ENCODE results near the gene AGAP1. TPM values are rescaled to one million over a fixed set of nuclear protein-coding genes. Genes with fewer than 3 reads are reported as not detected.

AGAP1 gene
- total RNA-seq, 1 donor from 2014 or later: 43.8 TPM

DNA sequence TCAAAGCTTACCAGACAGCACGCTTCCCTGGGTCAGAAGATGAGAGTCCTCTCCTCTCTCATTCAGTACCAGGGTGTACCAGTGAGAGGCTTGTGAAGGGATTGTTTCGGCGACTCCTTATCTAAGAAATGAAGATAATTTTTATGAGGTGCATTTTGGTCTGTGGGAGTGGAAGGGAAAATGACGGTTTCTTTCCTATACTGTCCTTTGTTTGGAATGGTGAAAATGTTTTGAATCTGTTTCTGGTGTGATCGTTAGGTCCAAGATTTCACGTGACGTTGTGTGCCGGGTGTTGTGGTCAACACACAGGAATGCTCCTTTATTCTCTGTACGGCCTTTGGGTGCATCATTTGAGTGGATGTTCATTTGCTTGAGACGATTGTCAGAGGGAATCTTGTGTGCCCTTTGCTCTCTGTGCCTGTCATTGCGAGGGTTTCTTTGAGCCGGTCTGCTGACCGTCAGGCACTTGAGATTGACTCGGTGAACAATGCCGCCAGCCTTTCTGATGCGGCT is 183.5 kb downstream of the AGAP1 start:
- H3K4me1 Mint-ChIP-seq (ENCODE audit: unreplicated experiment): peaks cover 32% of the 10 kb centered on the region
- no peaks in the 10 kb centered on the region for H3K36me3 Mint-ChIP-seq (ENCODE audit: unreplicated experiment)
- no peak overlapping the region for H3K4me3 Mint-ChIP-seq (ENCODE audit: unreplicated experiment)
- H3K27ac Mint-ChIP-seq (ENCODE audit: unreplicated experiment): no peak overlapping the region
- H3K9me3 Mint-ChIP-seq (ENCODE audit: unreplicated experiment): no peaks in the 10 kb centered on the region
- no peaks in the 10 kb centered on the region for H3K27me3 Mint-ChIP-seq (ENCODE audit: unreplicated experiment)
- TF ChIP-seq, protein P1, sequence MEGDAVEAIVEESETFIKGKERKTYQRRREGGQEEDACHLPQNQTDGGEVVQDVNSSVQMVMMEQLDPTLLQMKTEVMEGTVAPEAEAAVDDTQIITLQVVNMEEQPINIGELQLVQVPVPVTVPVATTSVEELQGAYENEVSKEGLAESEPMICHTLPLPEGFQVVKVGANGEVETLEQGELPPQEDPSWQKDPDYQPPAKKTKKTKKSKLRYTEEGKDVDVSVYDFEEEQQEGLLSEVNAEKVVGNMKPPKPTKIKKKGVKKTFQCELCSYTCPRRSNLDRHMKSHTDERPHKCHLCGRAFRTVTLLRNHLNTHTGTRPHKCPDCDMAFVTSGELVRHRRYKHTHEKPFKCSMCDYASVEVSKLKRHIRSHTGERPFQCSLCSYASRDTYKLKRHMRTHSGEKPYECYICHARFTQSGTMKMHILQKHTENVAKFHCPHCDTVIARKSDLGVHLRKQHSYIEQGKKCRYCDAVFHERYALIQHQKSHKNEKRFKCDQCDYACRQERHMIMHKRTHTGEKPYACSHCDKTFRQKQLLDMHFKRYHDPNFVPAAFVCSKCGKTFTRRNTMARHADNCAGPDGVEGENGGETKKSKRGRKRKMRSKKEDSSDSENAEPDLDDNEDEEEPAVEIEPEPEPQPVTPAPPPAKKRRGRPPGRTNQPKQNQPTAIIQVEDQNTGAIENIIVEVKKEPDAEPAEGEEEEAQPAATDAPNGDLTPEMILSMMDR (IDR thresholded peaks at IDR 0.05): no peak
- DNase-seq (ENCODE audit: extremely low spot score, unreplicated experiment): no peak

DNA sequence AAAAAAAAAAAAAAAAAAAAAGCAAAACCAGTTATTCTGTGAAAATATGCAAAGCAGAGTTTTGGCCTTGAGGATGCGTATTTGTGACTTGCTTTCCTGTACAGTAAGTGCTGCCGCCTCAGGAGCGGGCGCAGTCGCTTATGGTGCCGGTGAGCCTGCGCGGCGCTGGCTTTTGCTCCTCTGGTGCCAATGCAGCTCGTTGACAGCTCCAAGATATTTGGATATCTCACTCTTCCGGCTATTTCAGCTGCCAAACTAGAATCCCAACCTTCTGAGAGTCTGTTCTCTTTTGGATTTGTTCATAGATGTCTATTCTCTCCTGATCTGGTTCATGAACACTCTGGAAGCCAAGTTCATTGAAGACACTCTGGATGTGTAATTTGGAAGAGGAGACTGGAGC is 184.1 kb downstream of the AGAP1 start:
- TF ChIP-seq, protein P1 (IDR thresholded peaks at IDR 0.05): no peak
- H3K36me3 Mint-ChIP-seq (ENCODE audit: unreplicated experiment): no peaks in the 10 kb centered on the region
- H3K9me3 Mint-ChIP-seq (ENCODE audit: unreplicated experiment): no peaks in the 10 kb centered on the region
- H3K27me3 Mint-ChIP-seq (ENCODE audit: unreplicated experiment): no peaks in the 10 kb centered on the region
- H3K4me1 Mint-ChIP-seq (ENCODE audit: unreplicated experiment): peaks cover 26% of the 10 kb centered on the region
- DNase-seq (ENCODE audit: extremely low spot score, unreplicated experiment): no peak
- no peak overlapping the region for H3K27ac Mint-ChIP-seq (ENCODE audit: unreplicated experiment)
- H3K4me3 Mint-ChIP-seq (ENCODE audit: unreplicated experiment): no peak overlapping the region

DNA sequence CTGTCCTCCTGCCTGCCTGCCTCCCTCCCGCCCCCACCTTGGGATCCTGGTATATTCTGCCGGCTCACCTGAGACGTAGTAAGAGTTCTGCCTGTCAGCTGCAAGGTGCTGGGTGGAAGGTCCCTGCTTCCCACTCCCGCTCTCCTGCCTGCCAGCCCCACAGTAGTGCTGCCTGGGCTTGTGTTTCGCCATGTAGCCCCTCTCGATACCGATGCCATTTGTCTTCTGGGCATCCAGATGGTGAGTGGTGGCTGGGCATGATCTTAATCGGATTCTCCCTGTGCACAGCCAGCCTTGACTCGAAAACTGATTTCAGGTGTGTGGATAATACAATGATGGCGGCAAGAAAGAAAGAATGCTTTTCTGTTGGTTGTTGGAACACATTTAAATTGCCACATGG is 184.9 kb downstream of the AGAP1 start:
- Mint-ChIP-seq H3K27me3 (ENCODE audit: unreplicated experiment) (no peaks in the 10 kb centered on the region), H3K9me3 (ENCODE audit: unreplicated experiment) (no peaks in the 10 kb centered on the region), H3K4me3 (ENCODE audit: unreplicated experiment) (no peak overlapping the region), H3K36me3 (ENCODE audit: unreplicated experiment) (no peaks in the 10 kb centered on the region), H3K4me1 (ENCODE audit: unreplicated experiment) (peaks cover 21% of the 10 kb centered on the region), H3K27ac (ENCODE audit: unreplicated experiment) (no peak overlapping the region)
- TF ChIP-seq, protein P1 (IDR thresholded peaks at IDR 0.05): no peak
- no peak for DNase-seq (ENCODE audit: extremely low spot score, unreplicated experiment)

DNA sequence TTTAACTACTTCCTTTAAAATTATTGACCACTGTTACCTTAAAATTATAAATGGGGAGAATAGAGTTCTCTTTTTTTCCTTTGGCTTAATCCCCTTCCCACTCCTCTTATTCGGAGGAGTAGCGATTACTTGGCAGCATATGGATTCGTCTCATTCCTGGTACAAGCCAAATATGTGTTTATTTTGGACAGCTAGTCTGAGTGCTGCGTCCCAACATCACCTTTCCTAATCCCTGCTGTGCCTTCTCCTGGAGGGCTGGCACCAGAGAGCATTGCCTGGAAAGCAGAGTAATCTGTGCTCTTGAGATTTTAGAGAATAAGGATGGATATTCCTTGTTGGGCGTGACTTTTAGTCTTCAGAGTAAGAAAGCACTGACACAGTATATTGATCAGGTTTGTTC is 185.6 kb downstream of the AGAP1 start:
- Mint-ChIP-seq H3K4me3 (ENCODE audit: unreplicated experiment) (no peak overlapping the region), H3K9me3 (ENCODE audit: unreplicated experiment) (no peaks in the 10 kb centered on the region), H3K27me3 (ENCODE audit: unreplicated experiment) (no peaks in the 10 kb centered on the region), H3K4me1 (ENCODE audit: unreplicated experiment) (peaks cover 21% of the 10 kb centered on the region), H3K27ac (ENCODE audit: unreplicated experiment) (no peak overlapping the region), H3K36me3 (ENCODE audit: unreplicated experiment) (no peaks in the 10 kb centered on the region)
- TF ChIP-seq, protein P1 (IDR thresholded peaks at IDR 0.05): no peak
- DNase-seq (ENCODE audit: extremely low spot score, unreplicated experiment): no peak

DNA sequence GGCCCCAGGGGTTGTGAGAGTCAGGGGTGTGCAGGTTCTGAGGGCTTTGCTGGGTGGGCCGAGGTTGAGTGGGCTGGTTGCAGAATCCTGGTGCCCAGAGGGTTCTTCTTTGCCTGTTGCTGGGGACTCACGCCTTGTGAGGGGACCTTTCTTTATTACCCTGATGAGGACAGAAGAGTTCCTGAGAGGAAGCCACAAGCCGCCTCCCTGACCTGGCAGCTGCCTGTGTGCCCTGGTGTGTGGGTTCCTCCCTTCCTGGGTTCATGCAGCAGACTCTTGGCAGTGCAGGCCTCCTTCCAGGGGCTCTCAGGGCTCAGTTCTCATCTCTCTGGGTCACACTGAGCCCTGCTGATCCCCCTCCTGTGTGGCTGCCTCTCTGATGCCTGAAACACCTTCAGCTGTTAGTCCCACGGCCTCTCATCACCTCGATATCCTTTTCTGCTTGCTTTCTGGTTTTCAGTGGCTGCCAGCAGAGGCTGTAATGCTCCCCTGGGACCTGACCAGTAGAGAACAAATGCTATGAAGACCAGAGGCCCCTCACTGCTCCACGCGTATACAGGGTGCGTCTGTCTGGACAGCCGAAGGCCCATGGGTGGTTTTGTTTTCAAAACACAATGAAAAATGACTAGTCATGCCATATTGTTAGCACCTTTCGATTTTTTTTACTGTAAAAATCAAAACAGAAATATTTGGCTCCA is 191.3 kb downstream of the AGAP1 start:
- H3K4me3 Mint-ChIP-seq (ENCODE audit: unreplicated experiment): no peak overlapping the region
- DNase-seq (ENCODE audit: extremely low spot score, unreplicated experiment): no peak
- no peaks in the 10 kb centered on the region for H3K36me3 Mint-ChIP-seq (ENCODE audit: unreplicated experiment)
- no peaks in the 10 kb centered on the region for H3K27me3 Mint-ChIP-seq (ENCODE audit: unreplicated experiment)
- no peak overlapping the region for H3K27ac Mint-ChIP-seq (ENCODE audit: unreplicated experiment)
- peaks cover 9% of the 10 kb centered on the region for H3K4me1 Mint-ChIP-seq (ENCODE audit: unreplicated experiment)
- H3K9me3 Mint-ChIP-seq (ENCODE audit: unreplicated experiment): no peaks in the 10 kb centered on the region
- TF ChIP-seq, protein P1 (IDR thresholded peaks at IDR 0.05): no peak

All from osteocyte (in vitro differentiated cells).